Type B pancreatic cell (in vitro differentiated cells): ENCODE data around the gene XIAP. TPM values are rescaled to one million over a fixed set of nuclear protein-coding genes. Genes with fewer than 3 reads are reported as not detected.
A peak's percentile ranks its signal among the peaks of the same experiment; 100 is the strongest.

Source experiments
- DNase-seq: peaks from one replicate; pipeline ENCODE4 v3.0.0; 2021; ENCODE audit warnings: mixed read lengths; ENCODE audit not compliant: unreplicated experiment; ENCODE audit errors: extremely low spot score
- H3K27ac Mint-ChIP-seq: 2 replicates; pipeline ENCODE4 v1.8.0; 2021; ENCODE audit warnings: mild to moderate bottlenecking, mixed read lengths
- H3K27me3 Mint-ChIP-seq: 2 replicates; pipeline ENCODE4 v1.8.0; 2021; ENCODE audit warnings: mixed read lengths
- H3K36me3 Mint-ChIP-seq: 2 replicates; pipeline ENCODE4 v1.8.0; 2021; ENCODE audit warnings: mixed read lengths
- H3K4me1 Mint-ChIP-seq: one replicate; pipeline ENCODE4 v1.8.0; 2021; ENCODE audit warnings: mixed read lengths; ENCODE audit not compliant: unreplicated experiment
- H3K4me3 Mint-ChIP-seq: 2 replicates; pipeline ENCODE4 v1.8.0; 2021; ENCODE audit warnings: mild to moderate bottlenecking, mixed read lengths
- H3K9me3 Mint-ChIP-seq: 2 replicates; pipeline ENCODE4 v1.8.0; 2021; ENCODE audit warnings: mixed read lengths
- CTCF ChIP-seq: fragments of 200-600 bp; sonication (generic); conservative IDR thresholded peaks from 2 replicates; pipeline ENCODE4 v1.5.0; 2021; ENCODE audit warnings: antibody characterized with exemption, mild to moderate bottlenecking
- total RNA-seq: library from RNA; stranded (reverse); gene quantifications from 2 replicates; pipeline ENCODE4 v1.2.1, GENCODE V29; 2021; ENCODE audit warnings: low replicate concordance

XIAP gene
- total RNA-seq, 1 donor from 2014 or later: 37.3 TPM

- Mint-ChIP-seq H3K4me3 (no peak overlapping the region), H3K36me3 (peaks cover 8% of the 10 kb centered on the region), H3K9me3 (peaks cover 4% of the 10 kb centered on the region), H3K4me1 (no peaks in the 10 kb centered on the region), H3K27me3 (no peaks in the 10 kb centered on the region), H3K27ac (no peak overlapping the region)
- no peak for TF ChIP-seq CTCF
- no peak for DNase-seq
These were observed 17.0 kb downstream of the XIAP start for GRCh38 chrX:123876844-123877243.

- no peak for TF ChIP-seq CTCF
- no peak overlapping the region for H3K4me3 Mint-ChIP-seq
- no peak overlapping the region for H3K27ac Mint-ChIP-seq
- peaks cover 4% of the 10 kb centered on the region for H3K9me3 Mint-ChIP-seq
- H3K27me3 Mint-ChIP-seq: no peaks in the 10 kb centered on the region
- peaks cover 8% of the 10 kb centered on the region for H3K36me3 Mint-ChIP-seq
- no peaks in the 10 kb centered on the region for H3K4me1 Mint-ChIP-seq
- no peak for DNase-seq
These were observed 18.4 kb downstream of the XIAP start for GRCh38 chrX:123878252-123878721.

- TF ChIP-seq CTCF: no peak
- no peaks in the 10 kb centered on the region for H3K27me3 Mint-ChIP-seq
- peak overlapping the region; percentile 0 for H3K27ac Mint-ChIP-seq
- peaks cover 4% of the 10 kb centered on the region for H3K9me3 Mint-ChIP-seq
- no peak for DNase-seq
- H3K4me3 Mint-ChIP-seq: no peak overlapping the region
- no peaks in the 10 kb centered on the region for H3K4me1 Mint-ChIP-seq
- H3K36me3 Mint-ChIP-seq: peaks cover 8% of the 10 kb centered on the region
These were observed 21.5 kb downstream of the XIAP start for GRCh38 chrX:123881330-123881729.

- no peaks in the 10 kb centered on the region for H3K4me1 Mint-ChIP-seq
- no peak for DNase-seq
- H3K27me3 Mint-ChIP-seq: no peaks in the 10 kb centered on the region
- H3K9me3 Mint-ChIP-seq: peaks cover 4% of the 10 kb centered on the region
- TF ChIP-seq CTCF: no peak
- peaks cover 8% of the 10 kb centered on the region for H3K36me3 Mint-ChIP-seq
- no peak overlapping the region for H3K27ac Mint-ChIP-seq
- H3K4me3 Mint-ChIP-seq: no peak overlapping the region
These were observed 22.5 kb downstream of the XIAP start for GRCh38 chrX:123882391-123882790.

GRCh38 chrX:123884809-123885408, 25.1 kb downstream of the XIAP start:
- H3K9me3 Mint-ChIP-seq: peaks cover 4% of the 10 kb centered on the region
- no peaks in the 10 kb centered on the region for H3K27me3 Mint-ChIP-seq
- peak; percentile 79 for TF ChIP-seq CTCF
- peaks cover 12% of the 10 kb centered on the region for H3K36me3 Mint-ChIP-seq
- no peak for DNase-seq
- H3K4me1 Mint-ChIP-seq: no peaks in the 10 kb centered on the region
- no peak overlapping the region for H3K4me3 Mint-ChIP-seq
- no peak overlapping the region for H3K27ac Mint-ChIP-seq
